NCI-H526 (cell line): ENCODE measurements around the gene SHISA5.

ENCODE experiments used
- DNase-seq, 2 experiments: peaks; one replicate each; lab custom pipeline; 2025; lab: John Stamatoyannopoulos, UW

SHISA5 gene

DNA sequence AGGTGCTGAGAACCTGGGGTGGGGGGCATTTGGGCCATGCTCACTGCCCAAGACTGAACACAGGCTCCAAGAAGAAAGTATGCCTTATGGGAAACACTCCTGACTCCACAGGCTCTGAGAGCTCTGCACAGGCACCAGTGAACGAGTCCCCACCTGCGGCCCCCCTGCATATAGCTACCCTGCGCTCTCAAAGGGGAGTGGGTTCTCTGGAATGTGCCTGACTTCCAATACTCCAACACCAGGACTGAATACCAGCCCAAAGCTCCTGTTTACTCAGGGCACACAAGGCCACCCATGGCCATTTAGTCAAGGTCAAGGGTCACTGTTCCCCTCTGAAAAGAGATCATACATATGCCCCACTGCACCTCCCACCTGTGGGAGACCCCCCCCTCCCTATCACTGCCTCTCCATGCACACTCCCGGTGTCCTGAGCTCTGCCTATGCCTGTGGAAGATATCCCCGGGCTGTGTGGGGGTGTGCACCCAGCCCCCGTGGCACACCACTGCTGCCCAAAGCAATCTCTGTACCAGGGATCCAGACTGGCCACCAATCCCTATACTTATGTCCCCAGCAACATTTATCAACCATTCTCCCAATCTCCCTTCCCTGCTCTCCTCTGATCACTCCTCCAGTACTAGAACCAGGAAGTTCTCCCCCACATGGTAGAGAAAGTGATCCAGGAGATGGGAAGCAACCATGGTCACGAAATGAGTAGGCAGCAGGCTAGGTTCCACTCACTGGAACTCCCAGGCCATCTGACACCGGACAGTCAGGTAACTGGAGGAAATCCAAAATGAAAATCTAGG, 72.5 kb downstream of the SHISA5 start:
- no peak for DNase-seq

DNA sequence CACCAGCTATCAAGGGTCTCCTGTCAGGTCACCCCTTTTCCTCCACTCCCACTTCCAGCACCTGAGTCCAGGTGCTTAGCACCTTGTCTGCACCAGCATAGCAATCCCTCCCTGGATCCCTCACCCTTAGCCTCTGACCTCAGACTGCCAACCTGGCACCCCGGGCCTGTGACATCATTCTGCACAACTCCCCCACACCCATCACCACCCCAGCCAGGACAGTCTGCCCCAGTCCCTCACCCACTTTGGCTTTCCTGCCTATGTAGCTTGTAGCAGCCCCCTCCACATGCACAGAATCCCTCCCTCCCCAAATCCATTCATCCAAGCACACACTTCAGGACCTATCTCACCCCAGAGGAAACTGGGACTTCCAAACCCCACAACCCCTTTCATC, 73.3 kb downstream of the SHISA5 start:
- no peak for DNase-seq

DNA sequence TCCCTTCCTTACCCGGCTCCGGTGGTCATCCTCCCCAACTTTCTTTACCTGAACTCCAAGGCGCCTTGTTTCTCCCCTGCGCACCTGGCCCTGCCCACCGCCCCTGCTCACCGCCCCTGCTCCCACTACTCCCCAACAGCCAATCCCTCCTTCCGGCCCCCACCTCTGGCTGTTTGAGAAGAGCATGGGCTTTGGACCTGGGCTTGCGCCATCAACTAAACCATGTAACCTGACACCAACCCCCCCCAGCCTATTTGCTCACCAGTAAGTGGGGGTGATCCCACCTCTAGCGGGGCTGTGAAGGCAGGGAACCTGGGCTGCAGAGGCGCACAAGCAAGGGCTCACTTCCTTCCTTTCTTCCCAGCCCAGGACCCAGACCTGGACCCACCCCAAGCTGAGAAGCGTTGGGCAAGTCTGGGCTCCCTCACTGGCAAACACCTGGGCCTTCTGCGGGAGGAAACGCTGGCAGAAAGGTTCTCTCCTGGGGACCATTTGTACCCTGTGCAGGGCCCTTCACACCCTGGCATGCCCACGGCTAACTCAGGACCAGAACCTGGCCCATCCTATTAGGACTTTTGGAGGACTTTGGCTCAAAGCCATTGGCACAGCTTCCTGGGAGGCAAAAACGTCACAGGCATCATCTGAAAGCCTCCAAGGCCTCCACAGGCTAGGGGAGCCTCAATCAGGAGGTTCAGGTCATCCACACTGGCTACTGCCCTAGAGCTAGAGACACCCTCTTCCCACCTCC, 73.8 kb downstream of the SHISA5 start, which contains the start of gene PLXNB1:
TSS of gene PLXNB1 (minus strand) at position 127 of the 748 bp plus-strand sequence. CDS start 5,475 bp downstream, outside the sequence.
- DNase-seq = peak; percentile 62 to 83

DNA sequence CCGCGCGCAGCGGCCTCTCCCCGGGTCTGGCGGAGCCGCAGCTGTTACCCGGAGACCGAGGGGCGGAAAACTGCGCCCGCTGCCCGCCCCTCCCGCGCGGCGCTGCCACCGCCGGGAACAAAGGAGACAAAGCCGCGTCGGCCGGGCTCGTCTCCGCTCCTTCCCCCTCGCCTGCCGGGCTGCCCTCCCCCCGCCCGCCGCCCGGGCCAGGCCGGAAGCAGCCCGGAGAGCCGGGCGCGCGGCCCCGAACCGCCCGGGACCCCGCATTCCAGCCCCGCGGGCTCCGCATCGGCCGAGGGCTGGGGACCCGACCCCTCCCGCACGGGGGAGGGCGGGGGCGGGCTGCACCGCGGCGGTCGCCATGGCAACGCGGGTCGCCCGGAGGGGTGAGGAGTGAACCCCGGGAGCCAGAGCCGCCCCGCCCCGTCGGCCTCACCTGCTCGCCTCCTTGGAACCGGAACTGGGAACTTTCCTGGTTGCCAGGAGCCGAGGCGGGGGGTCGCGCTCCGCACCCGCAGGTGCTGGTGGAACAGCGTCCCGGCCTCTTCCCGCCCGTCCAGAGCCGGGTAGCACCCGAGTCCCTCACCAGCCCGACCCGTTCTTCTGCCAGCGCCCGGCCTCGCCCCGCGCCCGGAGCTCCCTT, 74.5 kb downstream of the SHISA5 start:
- peak; percentile 57 to 85 for DNase-seq

DNA sequence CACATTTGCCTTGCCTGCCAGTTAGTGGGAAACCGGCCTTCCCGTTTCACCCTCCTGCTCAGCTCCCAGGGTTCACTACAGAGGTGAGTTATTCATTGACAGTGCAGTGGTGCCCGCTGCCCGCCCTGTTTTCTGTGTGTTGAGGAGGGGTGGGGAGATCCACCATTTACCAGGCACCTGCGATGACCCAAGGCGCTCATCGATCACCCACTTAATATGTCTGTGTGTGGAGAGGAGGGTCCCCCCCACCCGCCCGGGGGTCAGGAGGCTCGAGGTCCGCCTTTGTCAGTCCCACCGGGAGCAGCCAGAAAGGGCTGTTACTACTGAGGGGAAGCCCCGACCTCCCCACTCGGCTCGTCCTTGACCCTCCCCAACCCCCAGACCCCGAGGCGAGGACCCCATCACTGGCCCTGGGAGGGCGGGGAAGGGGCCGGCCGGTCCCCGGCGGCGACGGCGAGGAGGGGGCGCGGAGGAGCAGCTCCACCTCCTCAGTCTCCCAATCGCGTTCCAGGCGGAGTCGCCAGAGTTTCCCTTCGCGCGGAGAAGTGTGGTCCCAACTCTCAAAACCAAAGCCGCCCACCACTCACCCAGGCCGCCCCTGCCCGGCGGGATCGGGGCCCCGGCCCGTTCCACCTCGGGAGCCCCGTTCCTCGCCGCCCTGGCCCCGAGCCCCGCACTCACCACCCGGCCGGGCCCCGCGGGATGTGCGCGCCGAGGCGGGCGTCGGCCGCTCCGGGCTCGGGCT, 75.2 kb downstream of the SHISA5 start:
- peak; percentile 8 to 71 for DNase-seq

DNA sequence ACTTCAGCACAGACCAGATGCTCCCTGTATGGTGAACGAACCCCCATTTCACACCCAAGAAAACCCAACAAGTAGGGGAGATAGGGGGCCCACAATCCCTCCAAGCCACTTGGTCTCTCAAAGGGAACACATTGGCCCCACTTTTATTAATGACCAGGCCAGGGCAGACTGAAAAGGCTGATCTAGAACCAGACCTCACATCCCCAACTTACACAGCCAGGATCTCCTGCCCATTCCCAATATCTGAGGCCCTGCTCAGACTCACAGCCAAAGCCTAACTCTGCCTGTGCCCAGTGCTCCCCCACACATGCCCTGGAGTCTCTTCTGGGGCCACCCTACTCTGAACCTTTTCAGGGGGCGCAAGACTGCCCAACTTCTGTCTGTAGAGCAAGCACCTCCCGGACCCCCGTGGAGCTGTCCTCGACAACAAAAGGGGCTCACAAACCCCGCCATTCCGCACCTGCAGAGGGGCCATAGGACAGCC, 75.8 kb downstream of the SHISA5 start:
- no peak for DNase-seq

DNA sequence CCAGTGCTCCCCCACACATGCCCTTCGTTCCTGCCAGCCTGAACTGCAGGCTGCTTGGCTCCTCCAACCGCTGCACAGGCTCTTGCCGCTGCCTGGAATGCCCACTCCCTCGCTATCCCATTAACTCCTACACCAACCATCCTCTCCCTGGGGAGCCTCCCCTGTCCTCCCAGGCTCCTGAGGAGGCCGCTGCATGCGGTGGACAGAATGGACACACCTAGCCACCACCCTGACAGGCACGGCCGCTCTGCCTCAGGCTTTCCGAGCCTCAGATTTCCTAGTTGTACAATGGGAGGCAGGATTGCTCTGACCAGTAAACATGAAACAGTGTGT, 76.4 kb downstream of the SHISA5 start:
- peak in 1 of 2 experiments; percentile 14 for DNase-seq

DNA sequence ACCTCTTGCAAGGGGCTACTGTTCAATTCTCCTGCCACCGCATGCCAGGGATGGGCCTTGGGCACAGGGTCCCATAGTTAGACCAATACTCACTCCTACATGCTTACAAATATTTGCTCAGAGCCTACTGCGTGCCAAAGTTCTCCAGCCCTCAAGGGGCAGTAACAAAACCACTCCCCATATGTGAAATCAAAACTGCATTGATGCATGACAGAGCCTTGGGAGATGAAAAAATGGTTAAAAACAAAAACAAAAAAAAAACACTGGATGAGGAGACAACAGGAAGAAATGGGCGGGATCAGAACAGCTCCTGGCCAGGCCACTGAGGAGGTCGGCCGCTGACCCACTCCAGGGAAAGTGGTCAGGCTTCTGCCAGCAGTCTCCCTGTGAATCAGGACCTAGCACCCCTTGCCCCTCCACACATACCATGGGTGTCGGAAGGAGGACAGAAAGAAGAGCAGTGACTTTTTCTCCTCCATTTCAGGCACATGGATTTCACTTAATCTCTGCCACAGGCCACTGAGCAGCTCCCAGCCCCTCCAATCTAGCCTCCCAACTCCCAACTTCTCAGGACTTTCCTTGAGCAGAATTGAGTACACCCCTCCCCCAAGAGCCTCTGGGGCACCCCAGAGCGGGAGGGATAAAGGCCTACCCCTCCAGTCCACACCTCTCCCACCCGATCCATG, 76.9 kb downstream of the SHISA5 start:
- no peak for DNase-seq

DNA sequence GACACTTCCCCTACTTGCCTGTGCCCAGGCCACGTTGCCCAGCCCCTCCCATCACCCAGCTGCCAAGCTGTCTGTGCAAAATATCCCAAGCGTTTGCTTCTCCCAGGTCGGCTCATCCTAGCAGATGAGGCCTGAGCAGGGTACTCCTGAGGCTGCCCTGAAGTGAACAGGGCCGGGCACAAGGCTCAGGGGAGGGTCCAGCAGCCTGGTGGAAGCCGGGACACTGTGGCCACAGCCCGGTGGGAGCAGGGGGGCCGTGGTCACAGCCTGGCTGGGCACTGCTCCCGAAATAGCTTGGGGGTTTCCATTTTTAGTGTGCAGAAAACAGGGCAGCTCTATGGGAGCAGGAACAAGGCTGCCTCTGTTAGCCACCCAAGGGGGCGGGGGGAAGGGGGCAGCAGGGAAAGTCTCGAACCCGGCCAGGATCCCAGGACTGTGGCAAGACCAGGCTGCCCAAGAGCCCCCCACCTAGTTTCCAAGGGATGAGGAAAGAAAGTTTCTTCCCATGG, 77.5 kb downstream of the SHISA5 start:
- DNase-seq = no peak

DNA sequence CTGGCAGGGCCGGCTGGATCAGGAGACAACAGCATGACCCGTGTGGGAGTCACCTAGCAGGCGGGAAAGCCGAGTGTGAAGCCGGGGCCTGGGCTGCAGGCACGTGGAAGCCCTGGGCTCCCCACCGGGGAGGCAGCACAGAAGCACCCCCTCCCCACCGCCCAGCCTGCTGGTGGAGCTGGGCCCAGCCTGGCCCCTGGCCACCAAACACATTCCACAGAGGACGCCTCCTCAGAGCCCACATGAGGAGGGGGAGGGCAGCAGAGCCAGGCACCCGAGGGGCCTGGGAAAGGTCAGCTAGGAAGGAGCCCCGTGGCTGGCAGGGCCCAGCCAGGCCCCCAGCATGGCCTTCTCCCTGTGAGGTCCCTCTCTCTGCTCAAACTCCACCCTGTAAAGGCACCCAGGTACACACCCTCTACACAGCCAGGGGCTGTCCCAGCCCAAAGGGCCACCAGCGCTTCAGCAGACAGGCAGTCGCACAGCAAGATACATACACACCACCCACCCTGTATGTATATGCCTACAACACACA, 78.6 kb downstream of the SHISA5 start:
- no peak for DNase-seq

DNA sequence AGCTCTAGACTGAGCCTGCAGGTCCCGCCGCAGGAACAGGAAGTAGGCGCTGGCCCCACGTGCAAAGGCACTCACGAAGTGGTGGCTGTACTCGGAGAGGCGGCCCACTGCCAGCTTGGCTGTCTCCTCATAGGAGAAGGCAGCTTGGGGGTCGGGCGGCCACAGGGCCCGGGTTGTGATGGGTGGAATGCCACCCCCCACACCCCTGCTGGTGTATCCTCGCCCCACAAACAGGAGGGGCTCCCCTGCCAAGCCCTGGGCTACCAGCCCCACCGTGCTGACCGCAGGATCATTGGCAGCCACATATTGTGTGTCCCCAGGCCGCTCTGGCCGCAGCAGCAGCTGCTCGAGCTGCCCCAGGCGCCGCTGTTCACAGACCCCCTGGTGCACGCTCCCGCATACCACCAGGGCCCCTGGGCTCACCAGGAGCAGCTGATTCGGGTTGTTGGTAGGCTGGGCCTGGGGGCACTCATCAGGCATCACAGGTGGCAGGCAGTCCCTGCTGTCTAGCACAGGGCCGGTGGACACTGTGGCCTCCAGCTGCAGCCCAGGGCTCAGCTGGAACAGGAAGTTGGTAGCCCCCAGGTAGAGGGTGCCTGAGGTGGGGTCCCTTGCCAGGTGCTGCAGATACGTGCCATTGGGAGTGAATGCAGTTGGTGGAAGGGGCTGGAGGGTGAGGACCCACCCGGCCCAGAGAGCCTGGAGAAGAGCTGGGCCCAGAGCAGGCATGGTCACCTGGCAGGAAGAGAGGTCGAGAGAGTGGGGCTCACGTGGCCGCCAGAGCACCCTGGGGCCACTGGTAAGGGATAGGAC, 79.9 kb downstream of the SHISA5 start:
- DNase-seq = no peak

DNA sequence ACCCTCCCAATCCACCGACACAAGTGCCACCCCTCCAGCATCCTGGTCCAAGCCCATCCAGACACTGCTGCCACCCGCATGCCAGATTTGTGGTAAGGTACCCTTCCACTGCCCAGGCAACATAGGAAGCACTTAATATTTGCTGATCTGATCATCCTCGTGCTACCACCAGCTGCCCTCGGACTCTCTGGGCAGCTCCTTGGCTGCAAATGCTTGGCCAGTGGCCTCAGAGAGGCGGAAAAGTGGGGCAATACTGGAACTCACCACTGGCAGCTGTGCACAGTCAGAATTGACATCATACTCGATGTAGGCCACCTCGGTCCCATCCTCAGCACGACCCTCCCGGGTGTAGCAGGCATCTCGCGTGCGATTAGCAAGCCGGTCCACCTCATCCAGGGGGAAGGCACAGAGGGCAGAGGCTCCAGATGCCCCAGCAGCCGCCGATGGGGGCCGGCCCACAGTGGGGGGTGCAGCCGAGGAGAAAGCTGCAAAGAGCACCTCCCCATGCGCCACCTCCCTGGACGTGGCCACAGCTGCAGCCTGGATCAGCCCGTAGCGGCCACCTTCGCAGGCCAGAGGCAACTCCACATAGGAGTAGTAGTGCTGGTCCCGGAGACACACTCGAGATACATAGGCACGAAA, 80.6 kb downstream of the SHISA5 start:
- no peak for DNase-seq

DNA sequence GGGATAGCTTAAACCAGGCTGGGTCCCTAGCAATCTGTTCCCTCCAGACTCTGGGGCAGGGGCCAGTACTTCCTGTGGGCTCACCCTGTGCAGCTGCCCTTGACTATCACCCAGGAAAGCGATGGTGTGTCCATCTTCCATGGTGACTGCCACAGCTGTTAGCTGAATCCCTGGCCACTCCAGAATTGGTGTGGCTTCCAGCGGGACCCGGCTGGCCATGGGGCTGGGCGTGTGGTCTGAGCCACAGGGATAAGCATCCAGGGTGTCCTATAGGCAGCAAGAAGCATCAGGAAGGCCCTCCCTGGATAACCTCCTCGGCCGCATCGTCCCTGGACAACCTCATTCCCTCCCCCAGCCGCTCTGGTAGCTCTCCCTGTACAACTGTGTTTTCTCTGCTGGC, 81.3 kb downstream of the SHISA5 start:
- no peak for DNase-seq

DNA sequence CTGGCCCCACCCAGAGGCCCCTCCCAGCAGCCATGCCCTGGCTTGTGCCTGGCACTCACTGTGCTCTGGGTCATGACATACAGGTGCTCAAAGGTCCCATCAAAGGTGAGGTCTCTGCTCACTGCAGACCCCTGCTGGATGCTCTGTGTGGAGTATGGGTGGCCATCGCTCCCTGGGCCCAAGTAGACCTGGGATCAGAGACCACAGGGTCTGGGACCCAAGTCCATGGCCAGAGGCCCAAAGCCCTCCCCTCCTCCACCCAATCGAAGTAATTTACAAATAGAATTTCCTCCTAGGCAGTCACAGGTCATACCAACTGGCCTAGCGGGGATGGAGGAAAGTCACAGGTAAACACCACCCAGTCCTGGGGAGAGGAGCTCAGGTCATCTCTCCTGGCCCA, 81.7 kb downstream of the SHISA5 start:
- DNase-seq = no peak

DNA sequence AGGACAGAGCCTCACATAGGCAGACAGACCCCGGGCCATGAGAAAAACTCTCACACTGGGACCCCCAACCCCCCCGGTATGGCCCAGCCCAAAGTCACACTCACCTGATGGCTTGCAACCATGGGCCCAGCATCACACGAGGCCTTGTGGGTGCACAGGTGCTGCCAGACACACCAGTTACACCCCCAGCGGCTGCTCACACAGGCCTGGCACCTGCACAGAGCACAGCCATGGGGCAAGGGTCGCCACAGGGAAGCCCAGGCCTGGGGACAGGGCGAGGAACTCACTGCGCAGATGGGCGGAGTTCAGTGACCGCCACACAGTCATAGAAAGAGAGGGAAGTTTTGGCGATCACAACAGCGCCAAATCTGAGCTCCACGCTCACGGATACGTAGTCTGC, 83.4 kb downstream of the SHISA5 start:
- no peak for DNase-seq

DNA sequence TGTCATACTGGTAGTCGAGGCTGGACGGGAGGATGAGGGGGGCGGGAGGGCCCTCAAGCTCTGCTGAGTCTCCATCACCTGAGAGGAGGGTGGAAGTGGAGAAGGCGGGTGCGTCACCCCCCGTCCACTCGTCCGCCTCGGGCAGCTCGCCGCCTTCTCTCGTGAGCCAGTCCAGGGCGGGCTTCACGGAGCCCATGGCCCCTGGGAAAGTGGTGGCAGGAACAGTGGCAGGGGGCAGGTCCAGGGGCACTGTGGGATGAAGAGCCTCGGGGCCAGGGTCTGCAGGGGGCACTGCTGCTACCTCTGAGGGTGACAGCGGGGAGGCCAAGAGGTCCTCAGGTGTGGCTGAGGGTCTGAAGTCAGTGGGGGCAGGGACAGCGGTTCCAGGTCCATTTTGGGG, 84.4 kb downstream of the SHISA5 start:
- DNase-seq = no peak

DNA sequence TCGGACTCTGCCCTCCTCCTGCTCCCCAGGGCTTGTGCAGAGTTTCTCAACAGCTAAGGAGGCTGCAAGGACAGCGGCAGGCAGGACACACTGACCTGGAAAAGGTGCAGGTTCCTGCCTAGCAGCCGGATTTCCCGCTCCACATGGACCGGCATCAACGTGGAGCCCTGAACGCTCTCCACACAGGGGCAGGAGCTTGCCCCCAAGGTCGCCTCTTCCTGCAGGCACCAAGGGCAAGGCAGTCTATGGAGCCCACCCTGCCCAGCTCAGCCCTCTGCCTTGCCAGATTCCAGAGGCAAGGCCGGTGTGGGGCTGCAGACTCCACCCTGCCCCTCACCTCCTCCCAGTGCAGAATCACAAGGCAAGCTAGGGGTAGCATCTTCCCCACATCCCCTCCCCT, 84.8 kb downstream of the SHISA5 start:
- DNase-seq = no peak

DNA sequence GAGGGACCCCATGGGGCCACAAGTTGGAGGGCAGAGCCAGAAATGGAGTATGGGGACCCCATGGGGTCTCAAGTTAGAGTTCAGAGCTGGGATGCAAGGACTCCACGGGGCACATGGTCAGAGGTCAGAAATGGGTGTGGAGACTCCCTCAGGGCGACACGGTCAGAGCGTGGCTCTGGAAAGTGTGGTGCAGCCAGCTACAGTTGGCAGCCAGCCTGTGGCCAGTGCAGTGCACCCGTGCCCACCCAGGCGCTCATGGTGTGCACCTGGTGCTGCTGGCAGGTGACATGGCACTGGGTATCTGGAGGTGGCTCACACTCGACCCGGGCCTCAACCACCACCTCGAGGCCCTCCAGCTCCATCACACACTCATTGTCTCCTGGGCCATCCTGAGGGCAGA, 85.3 kb downstream of the SHISA5 start:
- no peak for DNase-seq

DNA sequence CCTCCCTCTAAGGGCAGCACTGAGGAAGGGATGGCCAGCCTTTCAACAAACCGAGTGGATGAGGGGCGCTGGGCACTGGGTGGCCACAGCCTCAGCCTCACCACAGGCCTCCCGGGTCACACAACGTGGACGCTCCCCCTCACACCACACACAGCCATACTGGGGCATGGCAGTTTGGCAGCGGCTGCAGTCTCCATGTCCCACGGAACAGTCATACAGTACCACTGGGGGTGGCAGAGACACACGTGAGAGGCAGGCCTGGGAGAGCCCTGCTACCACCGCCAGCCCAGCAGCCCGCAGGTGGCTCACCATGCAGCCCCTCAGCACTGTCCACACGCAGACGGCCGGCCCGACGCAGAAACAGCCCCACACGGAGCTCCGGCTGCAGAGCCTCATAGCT, 85.8 kb downstream of the SHISA5 start:
- no peak for DNase-seq
